Fibroblast of the conjunctiva (primary cell): Measurements from ENCODE around the gene AP2M1.

Source experiments
- DNase-seq: peaks from one replicate; pipeline ENCODE4 v3.0.0-alpha.2; 2010; ENCODE audit warnings: low read depth

The AP2M1 gene

GRCh38 chr3:184228376-184229137, 53.9 kb downstream of the AP2M1 start:
- no peak for DNase-seq

DNA sequence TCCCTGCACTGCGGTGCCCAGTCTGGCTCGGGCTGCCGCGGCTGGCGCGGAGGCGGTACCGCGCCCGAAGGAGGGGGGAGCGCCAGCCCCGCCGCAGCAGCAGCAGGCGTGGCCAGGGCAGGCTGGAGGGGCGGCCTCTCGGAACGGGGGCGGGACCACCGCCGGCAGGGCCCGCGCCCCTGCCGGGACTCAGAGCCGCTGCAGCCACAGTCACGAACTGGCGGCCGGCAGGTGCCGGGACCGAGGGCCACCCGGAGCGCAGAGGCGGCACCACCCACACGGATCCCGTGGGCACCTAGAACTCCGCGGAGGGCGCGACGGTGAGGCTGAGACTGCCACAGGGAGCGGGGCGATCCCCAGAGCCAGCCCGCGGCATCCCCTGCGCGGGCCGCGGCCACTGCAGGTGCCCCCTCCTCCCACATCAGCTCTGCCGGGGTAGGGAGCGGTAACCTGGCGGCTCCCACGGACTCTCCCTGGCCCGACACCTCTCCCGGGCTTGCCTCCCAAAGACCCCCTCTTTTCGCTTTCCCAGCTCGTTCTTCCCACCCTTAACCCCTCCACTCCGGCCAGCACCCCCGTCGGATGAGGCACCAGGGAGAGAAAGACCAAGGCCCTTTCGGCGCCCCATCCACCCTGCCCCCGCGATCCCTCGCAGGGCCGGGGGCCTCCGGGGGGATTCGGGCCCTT, 54.9 kb downstream of the AP2M1 start, which contains the start of gene VWA5B2:
TSS of gene VWA5B2 (plus strand) at position 192 of the 687 bp plus-strand sequence. CDS start 944 bp downstream, outside the sequence.
- DNase-seq = no peak

DNA sequence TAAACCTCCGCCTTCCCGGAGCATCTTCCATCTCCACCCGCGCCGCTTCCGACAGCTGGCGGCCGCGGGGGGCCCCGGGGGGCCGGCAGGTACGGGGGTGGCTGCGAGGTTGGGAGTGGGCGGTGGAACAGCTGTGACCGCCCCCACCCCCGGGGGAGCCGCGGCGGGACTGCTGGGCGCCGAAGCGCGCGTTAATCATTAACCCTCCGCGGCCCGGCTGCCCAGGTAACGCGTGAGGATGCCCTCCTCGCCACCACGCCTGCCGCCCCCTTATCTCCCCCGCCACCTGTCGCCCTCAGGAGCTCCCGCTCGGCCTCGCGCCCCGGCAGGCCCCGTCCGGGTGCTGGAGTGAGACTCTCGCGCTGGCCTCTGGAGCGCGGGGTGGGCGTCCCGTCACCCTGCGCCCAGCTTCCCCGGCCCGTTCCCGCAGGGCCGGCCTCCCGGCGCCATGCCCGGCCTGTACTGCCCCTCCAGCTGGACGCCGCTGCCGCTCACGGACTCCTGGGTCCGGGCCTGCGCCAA, 55.5 kb downstream of the AP2M1 start:
- no peak for DNase-seq

DNA sequence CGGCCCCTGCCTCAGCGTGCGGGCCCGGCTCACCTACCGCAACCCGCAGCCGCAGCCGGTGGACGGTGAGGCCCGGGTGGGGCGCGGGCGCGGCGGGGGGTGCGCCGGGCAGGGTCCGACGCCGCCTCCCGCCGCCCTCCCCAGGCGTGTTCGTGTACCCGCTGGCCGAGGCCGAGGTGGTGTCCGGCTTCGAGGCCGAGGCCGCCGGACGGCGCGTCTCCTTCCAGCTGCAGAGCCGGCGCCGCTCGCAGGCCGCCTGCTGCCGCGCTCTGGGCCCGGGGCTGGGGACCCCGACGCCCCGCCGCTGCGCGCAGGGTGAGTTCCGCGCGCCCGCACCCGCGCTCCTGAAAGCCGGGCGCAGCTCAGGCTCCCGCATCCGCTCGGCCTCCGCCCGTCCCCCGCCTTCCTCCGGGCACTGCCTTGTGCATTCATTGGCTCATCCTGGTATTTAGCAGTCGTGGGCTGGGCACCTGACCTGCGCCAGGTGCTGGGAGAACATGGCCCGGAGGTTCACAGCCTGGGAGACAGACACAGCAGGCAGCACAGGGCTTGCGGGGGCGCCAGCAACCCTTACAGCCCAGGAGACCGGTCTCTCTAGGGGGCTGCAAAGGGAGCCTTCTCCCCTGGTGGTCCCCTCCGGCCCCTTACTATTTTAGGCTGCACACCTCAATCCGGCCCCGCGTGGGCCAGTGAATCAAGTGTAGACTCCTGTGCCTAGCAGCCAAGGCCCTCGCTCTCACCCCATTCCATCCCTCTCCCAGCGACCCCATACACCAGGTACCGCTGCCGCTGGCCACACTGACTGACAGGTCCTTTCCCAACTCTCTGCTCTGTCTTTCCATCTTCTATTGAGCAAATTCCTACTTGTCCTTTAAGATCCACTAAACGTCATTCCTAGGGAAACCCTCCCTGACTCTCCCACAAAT, 56.2 kb downstream of the AP2M1 start:
- no peak for DNase-seq

DNA sequence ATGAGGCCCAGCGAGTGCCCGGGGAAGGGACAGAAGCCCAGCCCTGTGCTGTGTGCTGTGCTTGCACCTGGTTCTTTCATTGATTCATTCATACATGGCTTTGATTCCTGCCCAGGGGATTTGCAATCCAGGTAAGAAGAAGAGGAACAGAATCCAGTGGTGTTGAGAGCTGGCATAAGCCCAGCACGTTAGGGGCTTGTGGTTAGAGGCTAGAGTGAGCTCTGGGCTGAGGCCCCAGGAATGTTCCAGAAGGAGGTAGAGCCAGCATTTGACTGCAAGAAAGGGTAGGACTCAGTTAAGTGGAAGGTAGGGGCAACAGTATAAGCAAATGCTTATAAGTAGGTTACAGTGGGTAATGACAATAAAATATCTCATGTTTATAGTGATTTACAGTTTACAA, 57.0 kb downstream of the AP2M1 start:
- no peak for DNase-seq

- no peak for DNase-seq
Measured at GRCh38 chr3:184233127-184233843, 58.6 kb downstream of the AP2M1 start.
